ENCODE measurements around the gene RNF141.

GRCh38 chr11:10540915-10541560 lies at the start of gene RNF141:
- TF ChIP-seq, protein P1, sequence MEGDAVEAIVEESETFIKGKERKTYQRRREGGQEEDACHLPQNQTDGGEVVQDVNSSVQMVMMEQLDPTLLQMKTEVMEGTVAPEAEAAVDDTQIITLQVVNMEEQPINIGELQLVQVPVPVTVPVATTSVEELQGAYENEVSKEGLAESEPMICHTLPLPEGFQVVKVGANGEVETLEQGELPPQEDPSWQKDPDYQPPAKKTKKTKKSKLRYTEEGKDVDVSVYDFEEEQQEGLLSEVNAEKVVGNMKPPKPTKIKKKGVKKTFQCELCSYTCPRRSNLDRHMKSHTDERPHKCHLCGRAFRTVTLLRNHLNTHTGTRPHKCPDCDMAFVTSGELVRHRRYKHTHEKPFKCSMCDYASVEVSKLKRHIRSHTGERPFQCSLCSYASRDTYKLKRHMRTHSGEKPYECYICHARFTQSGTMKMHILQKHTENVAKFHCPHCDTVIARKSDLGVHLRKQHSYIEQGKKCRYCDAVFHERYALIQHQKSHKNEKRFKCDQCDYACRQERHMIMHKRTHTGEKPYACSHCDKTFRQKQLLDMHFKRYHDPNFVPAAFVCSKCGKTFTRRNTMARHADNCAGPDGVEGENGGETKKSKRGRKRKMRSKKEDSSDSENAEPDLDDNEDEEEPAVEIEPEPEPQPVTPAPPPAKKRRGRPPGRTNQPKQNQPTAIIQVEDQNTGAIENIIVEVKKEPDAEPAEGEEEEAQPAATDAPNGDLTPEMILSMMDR (IDR thresholded peaks at IDR 0.05), result peak; percentile 88 to 94 (median 92)
- no peak for TF ChIP-seq EP300 (IDR thresholded peaks at IDR 0.05)

Data from ovary (tissue), 3 donors.